Testis (tissue), 3 donors: Measurements from ENCODE around the gene ADSL. TPM values are rescaled to one million over a fixed set of nuclear protein-coding genes. Genes with fewer than 3 reads are reported as not detected.

Source experiments
- DNase-seq: peaks from one replicate; pipeline ENCODE4 v3.0.0-alpha.2; 2019
- H3K27ac ChIP-seq, 2 donors: fragments of 200-600 bp; sonication (generic); one replicate each; pipeline ENCODE4 v1.5.1; 2019
- H3K27me3 ChIP-seq: fragments of 200-600 bp; sonication (generic); one replicate; pipeline ENCODE4 v1.5.1; 2019
- H3K36me3 ChIP-seq: fragments of 200-600 bp; sonication (generic); one replicate; pipeline ENCODE4 v1.5.1; 2017; ENCODE audit warnings: low read depth; ENCODE audit errors: missing control alignments
- H3K4me1 ChIP-seq: fragments of 200-600 bp; sonication (generic); one replicate; pipeline ENCODE4 v1.5.1; 2019
- H3K4me3 ChIP-seq, 2 donors: fragments of 200-600 bp; sonication (generic); one replicate each; pipeline ENCODE4 v1.5.1; 2017 to 2019
- H3K9me3 ChIP-seq: fragments of 200-600 bp; sonication (generic); one replicate; pipeline ENCODE4 v1.5.1; 2017
- POLR2A ChIP-seq: fragments of 450-650 bp; IDR thresholded peaks from one replicate; pipeline ENCODE4 v1.6.1; 2017; ENCODE audit warnings: antibody characterized with exemption, mild to moderate bottlenecking, moderate library complexity
- WGBS, 2 donors: methylation state at CpG; one replicate each; pipeline ENCODE4 v1.1.5; 2018; 5-methylcytosine and 5-hydroxymethylcytosine counted together
- intact Hi-C: fragments of 100-400 bp; cut with DNase I; formaldehyde crosslinking; loops from one replicate; pipeline ENCODE4 v1.15.1; 2023; ENCODE audit warnings: low total_unique reads
- polyA plus RNA-seq: library from polyadenylated mRNA; stranded (reverse); fragments of 350-450 nt; fragmentation: Illumina TruSeq; extraction: RNeasy Lipid Tissue Mini Kit (QIAGEN cat#74804); gene quantifications from one replicate; pipeline ENCODE4 v1.2.3, GENCODE V29; 2014; ENCODE audit warnings: low read depth, low replicate concordance; ENCODE audit not compliant: insufficient read depth
- total RNA-seq, 2 donors: library from RNA; depleted of rRNA; stranded (reverse); fragments of >200 nt; gene quantifications; one replicate each; pipeline ENCODE4 v1.2.3, GENCODE V29; 2016
- TF ChIP-seq, protein P1 (sequence below), 3 experiments: fragments of 450-650 bp in 2 of 3; fragments of 200-600 bp in 1 of 3; sonication (generic) in 1 of 3; IDR thresholded peaks; one replicate each; pipeline ENCODE4 v1.5.1; 2016 to 2019; ENCODE audit warnings: antibody characterized with exemption in 3 of 3, mild to moderate bottlenecking in 2 of 3, moderate library complexity in 1 of 3

The ADSL gene
- total and polyA plus RNA-seq, 3 donors from 2014 or later = 72.4 to 102 (median 78.9) TPM

DNA sequence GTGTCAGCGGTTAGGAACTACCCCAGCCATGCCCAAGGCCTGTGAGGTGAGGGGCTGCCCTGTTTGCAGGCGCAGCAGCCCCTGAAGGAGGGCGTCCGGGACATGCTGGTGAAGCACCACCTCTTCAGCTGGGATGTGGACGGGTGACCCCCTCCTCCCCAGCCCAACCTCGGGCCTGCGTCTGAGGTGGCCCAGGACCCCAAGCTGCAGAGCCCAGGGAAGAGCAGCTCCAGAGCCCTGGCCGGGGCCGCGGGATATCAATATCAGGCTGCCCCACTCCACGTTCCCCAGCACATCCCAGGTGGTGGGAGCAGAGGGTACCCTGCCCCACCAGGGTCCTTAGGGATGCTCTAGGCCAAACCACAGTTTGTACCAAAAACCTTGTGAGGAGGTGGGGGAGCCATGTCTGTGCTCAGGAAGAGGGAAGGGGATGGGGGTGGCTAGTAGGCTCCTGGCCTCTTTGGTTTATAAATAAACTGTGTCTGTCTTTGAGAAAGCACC is 63.4 kb downstream of the ADSL start:
- Histone ChIP-seq H3K4me1 (no peaks in the 10 kb centered on the region), H3K9me3 (no peaks in the 10 kb centered on the region), H3K4me3 (no peak overlapping the region), H3K27me3 (no peaks in the 10 kb centered on the region), H3K36me3 (no peaks in the 10 kb centered on the region), H3K27ac (no peak overlapping the region)
- intact Hi-C loops = loop anchor here (10.0 kb wide), 1 partner anchor 345 kb away; no protein-coding TSS in a partner anchor
- no peak for DNase-seq
- no peak for TF ChIP-seq POLR2A
- TF ChIP-seq, protein P1, sequence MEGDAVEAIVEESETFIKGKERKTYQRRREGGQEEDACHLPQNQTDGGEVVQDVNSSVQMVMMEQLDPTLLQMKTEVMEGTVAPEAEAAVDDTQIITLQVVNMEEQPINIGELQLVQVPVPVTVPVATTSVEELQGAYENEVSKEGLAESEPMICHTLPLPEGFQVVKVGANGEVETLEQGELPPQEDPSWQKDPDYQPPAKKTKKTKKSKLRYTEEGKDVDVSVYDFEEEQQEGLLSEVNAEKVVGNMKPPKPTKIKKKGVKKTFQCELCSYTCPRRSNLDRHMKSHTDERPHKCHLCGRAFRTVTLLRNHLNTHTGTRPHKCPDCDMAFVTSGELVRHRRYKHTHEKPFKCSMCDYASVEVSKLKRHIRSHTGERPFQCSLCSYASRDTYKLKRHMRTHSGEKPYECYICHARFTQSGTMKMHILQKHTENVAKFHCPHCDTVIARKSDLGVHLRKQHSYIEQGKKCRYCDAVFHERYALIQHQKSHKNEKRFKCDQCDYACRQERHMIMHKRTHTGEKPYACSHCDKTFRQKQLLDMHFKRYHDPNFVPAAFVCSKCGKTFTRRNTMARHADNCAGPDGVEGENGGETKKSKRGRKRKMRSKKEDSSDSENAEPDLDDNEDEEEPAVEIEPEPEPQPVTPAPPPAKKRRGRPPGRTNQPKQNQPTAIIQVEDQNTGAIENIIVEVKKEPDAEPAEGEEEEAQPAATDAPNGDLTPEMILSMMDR (IDR thresholded peaks at IDR 0.05) = no peak
- whole genome bisulfite sequencing, 2 donors = 90 to 93% methylated on average over 3 to 11 of the region's 11 CpGs

DNA sequence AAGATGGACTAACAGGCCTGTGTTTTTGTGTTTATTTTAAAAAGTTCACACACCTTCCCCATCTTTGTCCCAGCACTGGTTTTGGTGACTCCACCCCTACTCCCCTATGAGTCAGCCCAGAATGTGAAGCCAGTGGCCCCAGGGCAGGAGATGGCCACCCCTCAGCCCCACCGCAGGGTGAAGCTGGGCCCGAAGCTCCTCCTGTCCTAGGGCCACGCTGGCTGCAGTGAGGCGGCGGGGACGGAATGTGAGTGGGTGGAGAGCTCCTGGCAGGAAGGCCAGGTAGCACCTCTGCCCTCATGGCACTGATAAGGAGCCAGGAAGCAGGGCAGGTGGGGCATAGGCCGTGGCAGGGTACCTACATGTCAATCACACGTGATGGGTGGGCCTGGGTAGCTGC is 64.0 kb downstream of the ADSL start:
- Histone ChIP-seq H3K9me3 (no peaks in the 10 kb centered on the region), H3K36me3 (no peaks in the 10 kb centered on the region), H3K27ac (no peak overlapping the region), H3K4me3 (no peak overlapping the region), H3K4me1 (no peaks in the 10 kb centered on the region), H3K27me3 (no peaks in the 10 kb centered on the region)
- no peak for DNase-seq
- intact Hi-C loops = loop anchor here (10.0 kb wide), 1 partner anchor 345 kb away; no protein-coding TSS in a partner anchor
- TF ChIP-seq, protein P1 (IDR thresholded peaks at IDR 0.05) = no peak
- no peak for TF ChIP-seq POLR2A
- WGBS, 2 donors = 82 to 85% methylated on average over 8 of the region's 8 CpGs

DNA sequence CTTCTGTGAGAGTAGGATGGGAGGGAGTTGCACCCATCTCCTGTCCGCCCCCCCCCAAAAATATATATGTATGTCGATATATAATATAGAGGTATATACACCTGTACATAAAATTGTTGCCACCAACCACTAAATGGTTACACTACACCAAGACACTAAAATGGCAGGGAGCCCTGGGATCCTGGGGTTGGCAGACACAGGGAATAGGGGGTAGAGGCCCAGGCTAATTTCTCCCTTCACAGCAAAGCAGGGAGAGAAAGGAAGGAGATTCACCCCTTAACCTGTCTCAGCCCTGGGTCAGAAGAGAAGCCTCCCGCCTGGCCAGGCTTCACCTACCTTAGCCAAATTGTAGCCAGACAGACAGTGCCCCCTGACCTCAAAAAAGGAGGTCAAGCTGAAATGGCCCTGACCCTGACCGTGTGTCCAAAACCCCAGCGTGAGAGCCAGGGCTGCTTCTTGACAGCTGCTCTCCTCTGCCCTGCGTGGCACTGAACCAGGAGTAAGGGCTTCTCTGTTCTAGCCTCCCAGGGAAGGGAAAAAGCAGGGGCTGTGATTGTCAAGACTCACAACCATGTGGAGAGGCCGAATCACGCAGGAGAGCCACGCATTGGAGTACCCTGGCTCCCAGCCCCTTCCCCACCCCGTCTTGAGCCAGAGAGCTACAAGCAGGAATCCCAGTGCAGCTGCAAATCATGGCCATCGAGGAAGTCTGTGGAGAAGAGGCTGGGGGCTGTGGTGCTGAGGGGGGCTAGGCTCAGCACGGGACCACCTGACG is 64.6 kb downstream of the ADSL start:
- DNase-seq = no peak
- TF ChIP-seq, protein P1 (IDR thresholded peaks at IDR 0.05) = no peak
- no peak for TF ChIP-seq POLR2A
- Histone ChIP-seq H3K9me3 (no peaks in the 10 kb centered on the region), H3K4me1 (no peaks in the 10 kb centered on the region), H3K27me3 (no peaks in the 10 kb centered on the region), H3K27ac (no peak overlapping the region), H3K36me3 (no peaks in the 10 kb centered on the region), H3K4me3 (no peak overlapping the region)
- 70 to 74% methylated on average over 5 to 13 of the region's 13 CpGs for WGBS, 2 donors
- intact Hi-C loops = loop anchor here (10.0 kb wide), 1 partner anchor 344 kb away; no protein-coding TSS in a partner anchor

DNA sequence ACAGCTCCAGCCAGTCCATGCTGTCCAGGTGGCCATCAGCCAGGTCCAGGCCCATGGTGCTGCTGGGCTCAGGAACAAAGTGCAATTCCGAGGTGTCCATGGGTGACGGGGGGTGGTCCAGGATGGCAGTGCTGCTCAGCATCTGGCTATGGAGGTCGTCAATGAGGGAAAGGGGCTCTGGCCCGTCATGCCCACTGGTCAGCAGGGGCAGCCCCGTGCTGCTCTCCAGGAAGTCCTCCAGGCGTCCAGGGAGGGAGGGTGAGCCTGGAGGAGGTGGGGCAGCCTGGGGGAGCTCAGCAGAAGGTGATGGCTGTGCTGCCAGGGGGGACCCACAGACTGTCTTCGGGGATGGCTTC is 65.2 kb downstream of the ADSL start:
- intact Hi-C loops = loop anchor here (10.0 kb wide), 1 partner anchor 343 kb away; no protein-coding TSS in a partner anchor
- Histone ChIP-seq H3K27me3 (no peaks in the 10 kb centered on the region), H3K4me3 (no peak overlapping the region), H3K36me3 (no peaks in the 10 kb centered on the region), H3K4me1 (no peaks in the 10 kb centered on the region), H3K27ac (no peak overlapping the region), H3K9me3 (no peaks in the 10 kb centered on the region)
- TF ChIP-seq POLR2A = no peak
- no peak for DNase-seq
- 86 to 100% methylated on average over 1 to 7 of the region's 7 CpGs for WGBS, 2 donors

GRCh38 chr22:40412441-40412840 is 66.1 kb downstream of the ADSL start:
- TF ChIP-seq, protein P1 (IDR thresholded peaks at IDR 0.05) = no peak
- TF ChIP-seq POLR2A = no peak
- Histone ChIP-seq H3K27me3 (no peaks in the 10 kb centered on the region), H3K27ac (no peak overlapping the region), H3K36me3 (no peaks in the 10 kb centered on the region), H3K4me1 (no peaks in the 10 kb centered on the region), H3K4me3 (no peak overlapping the region), H3K9me3 (no peaks in the 10 kb centered on the region)
- DNase-seq = no peak
- WGBS, 2 donors = 86 to 97% methylated on average over 2 of the region's 2 CpGs
- intact Hi-C loops = loop anchor here (10.0 kb wide), 1 partner anchor 342 kb away; no protein-coding TSS in a partner anchor
